Measurements from ENCODE around the gene PRSS12.

PRSS12 gene

GRCh38 chr4:118350961-118351360, 1.8 kb downstream of the PRSS12 start:
- H3K9me3 Mint-ChIP-seq = no peaks in the 10 kb centered on the region
- H3K27ac Mint-ChIP-seq = no peak overlapping the region
- H3K4me3 Mint-ChIP-seq = no peak overlapping the region
- no peak for DNase-seq (ENCODE audit: low spot score)
- H3K36me3 Mint-ChIP-seq (ENCODE audit: low read depth) = no peaks in the 10 kb centered on the region
- peaks cover 62% of the 10 kb centered on the region for H3K27me3 Mint-ChIP-seq (ENCODE audit: low read depth)
- H3K4me1 Mint-ChIP-seq (ENCODE audit: low read depth) = peaks cover 11% of the 10 kb centered on the region

GRCh38 chr4:118348886-118349285, 3.9 kb downstream of the PRSS12 start:
- Mint-ChIP-seq H3K9me3 (no peaks in the 10 kb centered on the region), H3K36me3 (ENCODE audit: low read depth) (no peaks in the 10 kb centered on the region), H3K27me3 (ENCODE audit: low read depth) (peaks cover 50% of the 10 kb centered on the region), H3K4me1 (ENCODE audit: low read depth) (peaks cover 11% of the 10 kb centered on the region), H3K4me3 (no peak overlapping the region), H3K27ac (no peak overlapping the region)
- DNase-seq (ENCODE audit: low spot score) = no peak

- H3K9me3 Mint-ChIP-seq = no peaks in the 10 kb centered on the region
- no peaks in the 10 kb centered on the region for H3K36me3 Mint-ChIP-seq (ENCODE audit: low read depth)
- H3K4me3 Mint-ChIP-seq = no peak overlapping the region
- H3K27me3 Mint-ChIP-seq (ENCODE audit: low read depth) = peaks cover 35% of the 10 kb centered on the region
- no peak for DNase-seq (ENCODE audit: low spot score)
- H3K4me1 Mint-ChIP-seq (ENCODE audit: low read depth) = no peaks in the 10 kb centered on the region
- H3K27ac Mint-ChIP-seq = no peak overlapping the region
Observed at GRCh38 chr4:118346495-118346894, 6.3 kb downstream of the PRSS12 start.

GRCh38 chr4:118345813-118346212, 7.0 kb downstream of the PRSS12 start:
- no peak for DNase-seq (ENCODE audit: low spot score)
- Mint-ChIP-seq H3K4me1 (ENCODE audit: low read depth) (no peaks in the 10 kb centered on the region), H3K4me3 (no peak overlapping the region), H3K27me3 (ENCODE audit: low read depth) (peaks cover 28% of the 10 kb centered on the region), H3K27ac (no peak overlapping the region), H3K9me3 (no peaks in the 10 kb centered on the region), H3K36me3 (ENCODE audit: low read depth) (no peaks in the 10 kb centered on the region)

- Mint-ChIP-seq H3K27me3 (ENCODE audit: low read depth) (peaks cover 22% of the 10 kb centered on the region), H3K27ac (no peak overlapping the region), H3K4me3 (no peak overlapping the region), H3K9me3 (no peaks in the 10 kb centered on the region), H3K4me1 (ENCODE audit: low read depth) (no peaks in the 10 kb centered on the region), H3K36me3 (ENCODE audit: low read depth) (no peaks in the 10 kb centered on the region)
- no peak for DNase-seq (ENCODE audit: low spot score)
Observed at GRCh38 chr4:118344801-118345200, 8.0 kb downstream of the PRSS12 start.

GRCh38 chr4:118343501-118343900, 9.3 kb downstream of the PRSS12 start:
- Mint-ChIP-seq H3K4me3 (no peak overlapping the region), H3K27ac (no peak overlapping the region), H3K27me3 (ENCODE audit: low read depth) (peaks cover 20% of the 10 kb centered on the region), H3K36me3 (ENCODE audit: low read depth) (no peaks in the 10 kb centered on the region), H3K9me3 (no peaks in the 10 kb centered on the region), H3K4me1 (ENCODE audit: low read depth) (no peaks in the 10 kb centered on the region)
- DNase-seq (ENCODE audit: low spot score) = no peak

- no peak overlapping the region for H3K27ac Mint-ChIP-seq
- peaks cover 9% of the 10 kb centered on the region for H3K27me3 Mint-ChIP-seq (ENCODE audit: low read depth)
- H3K36me3 Mint-ChIP-seq (ENCODE audit: low read depth) = no peaks in the 10 kb centered on the region
- H3K9me3 Mint-ChIP-seq = no peaks in the 10 kb centered on the region
- H3K4me3 Mint-ChIP-seq = no peak overlapping the region
- DNase-seq (ENCODE audit: low spot score) = no peak
- H3K4me1 Mint-ChIP-seq (ENCODE audit: low read depth) = no peaks in the 10 kb centered on the region
Observed at GRCh38 chr4:118340109-118340508, 12.7 kb downstream of the PRSS12 start.

GRCh38 chr4:118338981-118339765, 13.6 kb downstream of the PRSS12 start:
- Mint-ChIP-seq H3K9me3 (no peaks in the 10 kb centered on the region), H3K4me1 (ENCODE audit: low read depth) (no peaks in the 10 kb centered on the region), H3K36me3 (ENCODE audit: low read depth) (no peaks in the 10 kb centered on the region), H3K27ac (no peak overlapping the region), H3K27me3 (ENCODE audit: low read depth) (peaks cover 4% of the 10 kb centered on the region), H3K4me3 (no peak overlapping the region)
- DNase-seq (ENCODE audit: low spot score) = no peak

GRCh38 chr4:118338518-118338917, 14.3 kb downstream of the PRSS12 start:
- H3K4me3 Mint-ChIP-seq = no peak overlapping the region
- no peaks in the 10 kb centered on the region for H3K36me3 Mint-ChIP-seq (ENCODE audit: low read depth)
- no peak for DNase-seq (ENCODE audit: low spot score)
- H3K27me3 Mint-ChIP-seq (ENCODE audit: low read depth) = peaks cover 6% of the 10 kb centered on the region
- H3K4me1 Mint-ChIP-seq (ENCODE audit: low read depth) = no peaks in the 10 kb centered on the region
- no peak overlapping the region for H3K27ac Mint-ChIP-seq
- no peaks in the 10 kb centered on the region for H3K9me3 Mint-ChIP-seq

- Mint-ChIP-seq H3K27me3 (ENCODE audit: low read depth) (peaks cover 6% of the 10 kb centered on the region), H3K27ac (no peak overlapping the region), H3K36me3 (ENCODE audit: low read depth) (no peaks in the 10 kb centered on the region), H3K4me1 (ENCODE audit: low read depth) (no peaks in the 10 kb centered on the region), H3K4me3 (no peak overlapping the region), H3K9me3 (no peaks in the 10 kb centered on the region)
- no peak for DNase-seq (ENCODE audit: low spot score)
Observed at GRCh38 chr4:118337954-118338353, 14.8 kb downstream of the PRSS12 start.

GRCh38 chr4:118335774-118336173, 17.0 kb downstream of the PRSS12 start:
- Mint-ChIP-seq H3K27ac (no peak overlapping the region), H3K4me3 (no peak overlapping the region)

GRCh38 chr4:118335324-118335723, 17.5 kb downstream of the PRSS12 start:
- no peaks in the 10 kb centered on the region for H3K9me3 Mint-ChIP-seq
- no peak for DNase-seq (ENCODE audit: low spot score)

More at GRCh38 chr4:118335774-118336173, 17.0 kb downstream of the PRSS12 start:
- DNase-seq (ENCODE audit: low spot score) = no peak
- H3K27me3 Mint-ChIP-seq (ENCODE audit: low read depth) = peaks cover 6% of the 10 kb centered on the region
- H3K9me3 Mint-ChIP-seq = no peaks in the 10 kb centered on the region
- H3K4me1 Mint-ChIP-seq (ENCODE audit: low read depth) = no peaks in the 10 kb centered on the region
- H3K36me3 Mint-ChIP-seq (ENCODE audit: low read depth) = no peaks in the 10 kb centered on the region

GRCh38 chr4:118331352-118331751, 21.5 kb downstream of the PRSS12 start:
- no peaks in the 10 kb centered on the region for H3K36me3 Mint-ChIP-seq (ENCODE audit: low read depth)
- DNase-seq (ENCODE audit: low spot score) = no peak
- no peaks in the 10 kb centered on the region for H3K4me1 Mint-ChIP-seq (ENCODE audit: low read depth)
- H3K27ac Mint-ChIP-seq = no peak overlapping the region
- H3K27me3 Mint-ChIP-seq (ENCODE audit: low read depth) = peaks cover 2% of the 10 kb centered on the region
- H3K9me3 Mint-ChIP-seq = no peaks in the 10 kb centered on the region
- H3K4me3 Mint-ChIP-seq = no peak overlapping the region

More at GRCh38 chr4:118335324-118335723, 17.5 kb downstream of the PRSS12 start:
- H3K4me3 Mint-ChIP-seq = no peak overlapping the region
- H3K27me3 Mint-ChIP-seq (ENCODE audit: low read depth) = peaks cover 6% of the 10 kb centered on the region
- no peaks in the 10 kb centered on the region for H3K4me1 Mint-ChIP-seq (ENCODE audit: low read depth)
- no peak overlapping the region for H3K27ac Mint-ChIP-seq
- no peaks in the 10 kb centered on the region for H3K36me3 Mint-ChIP-seq (ENCODE audit: low read depth)

GRCh38 chr4:118329849-118330248, 23.0 kb downstream of the PRSS12 start:
- no peaks in the 10 kb centered on the region for H3K9me3 Mint-ChIP-seq
- H3K36me3 Mint-ChIP-seq (ENCODE audit: low read depth) = no peaks in the 10 kb centered on the region
- H3K27ac Mint-ChIP-seq = no peak overlapping the region
- no peak overlapping the region for H3K4me3 Mint-ChIP-seq
- H3K4me1 Mint-ChIP-seq (ENCODE audit: low read depth) = no peaks in the 10 kb centered on the region
- peaks cover 2% of the 10 kb centered on the region for H3K27me3 Mint-ChIP-seq (ENCODE audit: low read depth)
- DNase-seq (ENCODE audit: low spot score) = no peak
